Gastroesophageal sphincter (tissue), 4 donors: ENCODE measurements around the gene KCNK5. TPM values are rescaled to one million over a fixed set of nuclear protein-coding genes. Genes with fewer than 3 reads are reported as not detected.

Experiments used
- ATAC-seq: fragments of 150-250 bp; one replicate; pipeline ENCODE4 v1.9.1; 2016; ENCODE audit warnings: mild to moderate bottlenecking, moderate library complexity
- H3K27ac ChIP-seq, 4 donors: fragments of 200-600 bp; sonication (generic) in 3 of 4; 1 replicate in 3 of 4; 2 replicates in 1 of 4; pipeline ENCODE4 v1.5.1; 2016 to 2019
- H3K27me3 ChIP-seq: fragments of 200-600 bp; sonication (generic); one replicate; pipeline ENCODE4 v1.5.1; 2019
- H3K36me3 ChIP-seq, 2 donors: fragments of 200-600 bp; sonication (generic); one replicate each; pipeline ENCODE4 v1.5.1; 2019; ENCODE audit warnings: control low read depth in 1 of 2
- H3K4me1 ChIP-seq, 3 donors: fragments of 200-600 bp; sonication (generic); 1 replicate in 2 of 3; 2 replicates in 1 of 3; pipeline ENCODE4 v1.5.1; 2016 to 2019; ENCODE audit warnings: control low read depth in 2 of 3
- H3K4me3 ChIP-seq, 2 donors: fragments of 200-600 bp; sonication (generic); one replicate each; pipeline ENCODE4 v1.5.1; 2019; ENCODE audit warnings: mild to moderate bottlenecking in 1 of 2, moderate library complexity in 1 of 2
- H3K9me3 ChIP-seq, 3 donors: fragments of 200-600 bp; sonication (generic); one replicate each; pipeline ENCODE4 v1.5.1; 2017 to 2019; ENCODE audit warnings: control low read depth in 2 of 3
- EP300 ChIP-seq: sonication (generic); formaldehyde crosslinking; IDR thresholded peaks from one replicate; pipeline ENCODE4 v1.6.1; 2017; ENCODE audit warnings: antibody characterized with exemption, mild to moderate bottlenecking
- POLR2A ChIP-seq, 2 donors: fragments of 450-650 bp; IDR thresholded peaks; one replicate each; pipeline ENCODE4 v1.6.1; 2017; ENCODE audit warnings: antibody characterized with exemption in 2 of 2, mild to moderate bottlenecking in 2 of 2, moderate library complexity in 1 of 2
- POLR2AphosphoS5 ChIP-seq: sonication (generic); formaldehyde crosslinking; IDR thresholded peaks from one replicate; pipeline ENCODE4 v1.6.1; 2017; ENCODE audit warnings: antibody characterized with exemption
- WGBS, 2 donors: methylation state at CpG; one replicate each; pipeline ENCODE4 v1.1.5; 2018; ENCODE audit warnings: low coverage in 1 of 2; 5-methylcytosine and 5-hydroxymethylcytosine counted together
- total RNA-seq, 4 donors: library from RNA; depleted of rRNA; stranded (reverse); fragments of >200 nt; gene quantifications; one replicate each; pipeline ENCODE4 v1.1.0, GENCODE V29; 2016
- TF ChIP-seq, protein P1 (sequence below), 4 experiments: fragments of 200-600 bp in 2 of 4; fragments of 450-650 bp in 2 of 4; sonication (generic) in 1 of 4; IDR thresholded peaks; one replicate each; pipeline ENCODE4 v1.5.1; 2017 to 2019; ENCODE audit warnings: antibody characterized with exemption in 4 of 4, mild to moderate bottlenecking in 2 of 4, moderate library complexity in 2 of 4

The KCNK5 gene
- total RNA-seq, 4 donors from 2014 or later = 7.3 to 11.5 (median 8.0) TPM

GRCh38 chr6:39273406-39273821 is 44.1 kb upstream of the KCNK5 start:
- no peaks in the 10 kb centered on the region for H3K4me1 ChIP-seq
- no peak overlapping the region for H3K27ac ChIP-seq
- H3K9me3 ChIP-seq = no peaks in the 10 kb centered on the region
- no peak overlapping the region for H3K4me3 ChIP-seq
- H3K36me3 ChIP-seq = no peaks in the 10 kb centered on the region
- H3K27me3 ChIP-seq = no peaks in the 10 kb centered on the region
- peak; percentile 36 for ATAC-seq
- 43 to 62% methylated on average over 5 to 6 of the region's 6 CpGs for WGBS, 2 donors
- TF ChIP-seq, protein P1, sequence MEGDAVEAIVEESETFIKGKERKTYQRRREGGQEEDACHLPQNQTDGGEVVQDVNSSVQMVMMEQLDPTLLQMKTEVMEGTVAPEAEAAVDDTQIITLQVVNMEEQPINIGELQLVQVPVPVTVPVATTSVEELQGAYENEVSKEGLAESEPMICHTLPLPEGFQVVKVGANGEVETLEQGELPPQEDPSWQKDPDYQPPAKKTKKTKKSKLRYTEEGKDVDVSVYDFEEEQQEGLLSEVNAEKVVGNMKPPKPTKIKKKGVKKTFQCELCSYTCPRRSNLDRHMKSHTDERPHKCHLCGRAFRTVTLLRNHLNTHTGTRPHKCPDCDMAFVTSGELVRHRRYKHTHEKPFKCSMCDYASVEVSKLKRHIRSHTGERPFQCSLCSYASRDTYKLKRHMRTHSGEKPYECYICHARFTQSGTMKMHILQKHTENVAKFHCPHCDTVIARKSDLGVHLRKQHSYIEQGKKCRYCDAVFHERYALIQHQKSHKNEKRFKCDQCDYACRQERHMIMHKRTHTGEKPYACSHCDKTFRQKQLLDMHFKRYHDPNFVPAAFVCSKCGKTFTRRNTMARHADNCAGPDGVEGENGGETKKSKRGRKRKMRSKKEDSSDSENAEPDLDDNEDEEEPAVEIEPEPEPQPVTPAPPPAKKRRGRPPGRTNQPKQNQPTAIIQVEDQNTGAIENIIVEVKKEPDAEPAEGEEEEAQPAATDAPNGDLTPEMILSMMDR (IDR thresholded peaks at IDR 0.05) = no peak

GRCh38 chr6:39269961-39270360 is 40.7 kb upstream of the KCNK5 start:
- 88 to 92% methylated on average over 1 of the region's 1 CpG for WGBS, 2 donors
- TF ChIP-seq, protein P1 (IDR thresholded peaks at IDR 0.05) = no peak
- no peak for TF ChIP-seq EP300
- TF ChIP-seq POLR2AphosphoS5 = no peak
- TF ChIP-seq POLR2A (IDR thresholded peaks at IDR 0.05) = no peak
- Histone ChIP-seq H3K27me3 (no peaks in the 10 kb centered on the region), H3K36me3 (no peaks in the 10 kb centered on the region), H3K4me1 (no peaks in the 10 kb centered on the region), H3K4me3 (no peak overlapping the region), H3K9me3 (no peaks in the 10 kb centered on the region), H3K27ac (no peak overlapping the region)
- no peak for ATAC-seq

DNA sequence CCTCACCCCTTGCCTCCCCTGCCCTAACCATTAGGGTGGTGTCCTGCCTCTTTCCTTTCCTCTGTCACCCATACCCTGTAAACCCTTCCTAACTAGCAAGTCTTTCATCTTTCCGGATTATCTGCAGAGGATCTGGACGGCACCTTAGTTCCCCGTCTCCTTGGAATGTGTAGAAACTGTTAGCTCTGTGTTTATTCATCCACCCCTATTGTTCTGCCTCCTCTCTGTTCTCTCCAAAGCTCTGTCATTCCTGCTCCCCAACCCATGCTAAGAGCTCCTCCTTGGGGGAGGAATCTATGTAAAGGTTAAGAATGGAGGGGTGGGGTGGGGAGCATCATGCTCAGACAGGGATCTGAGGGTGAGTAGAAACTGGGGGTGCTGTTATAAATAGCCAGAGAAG is 39.4 kb upstream of the KCNK5 start:
- H3K4me1 ChIP-seq = no peaks in the 10 kb centered on the region
- H3K36me3 ChIP-seq = no peaks in the 10 kb centered on the region
- H3K27ac ChIP-seq = no peak overlapping the region
- ATAC-seq = no peak
- TF ChIP-seq, protein P1 (IDR thresholded peaks at IDR 0.05) = no peak
- TF ChIP-seq EP300 = no peak
- no peak for TF ChIP-seq POLR2A (IDR thresholded peaks at IDR 0.05)
- no peak for TF ChIP-seq POLR2AphosphoS5
- 54 to 57% methylated on average over 3 of the region's 3 CpGs for WGBS, 2 donors
- H3K9me3 ChIP-seq = no peaks in the 10 kb centered on the region
- no peak overlapping the region for H3K4me3 ChIP-seq
- H3K27me3 ChIP-seq = no peaks in the 10 kb centered on the region

- WGBS, 2 donors = 67 to 79% methylated on average over 3 to 6 of the region's 7 CpGs
- TF ChIP-seq POLR2A (IDR thresholded peaks at IDR 0.05) (no peak), EP300 (no peak), POLR2AphosphoS5 (no peak)
- TF ChIP-seq, protein P1 (IDR thresholded peaks at IDR 0.05) = no peak
- no peaks in the 10 kb centered on the region for H3K4me1 ChIP-seq
- H3K36me3 ChIP-seq = no peaks in the 10 kb centered on the region
- no peak for ATAC-seq
- no peak overlapping the region for H3K4me3 ChIP-seq
- no peak overlapping the region for H3K27ac ChIP-seq
- no peaks in the 10 kb centered on the region for H3K9me3 ChIP-seq
- no peaks in the 10 kb centered on the region for H3K27me3 ChIP-seq
Observed at GRCh38 chr6:39268171-39268570, 38.9 kb upstream of the KCNK5 start.

GRCh38 chr6:39266782-39267355 is 37.6 kb upstream of the KCNK5 start:
- ATAC-seq = no peak
- H3K36me3 ChIP-seq = no peaks in the 10 kb centered on the region
- TF ChIP-seq, protein P1 (IDR thresholded peaks at IDR 0.05) = no peak
- TF ChIP-seq POLR2A (IDR thresholded peaks at IDR 0.05) (no peak), EP300 (no peak), POLR2AphosphoS5 (no peak)

More at GRCh38 chr6:39266782-39267355, 37.6 kb upstream of the KCNK5 start:
- 60 to 87% methylated on average over 1 to 4 of the region's 5 CpGs for WGBS, 2 donors
- Histone ChIP-seq H3K27ac (no peak overlapping the region), H3K27me3 (peaks cover 3% of the 10 kb centered on the region), H3K4me3 (no peak overlapping the region), H3K4me1 (no peaks in the 10 kb centered on the region), H3K9me3 (no peaks in the 10 kb centered on the region)
